ENCODE results near the gene PXDN.
"Not testable (repeated sequence)": the region's sequence is repeated elsewhere in the genome, so short reads cannot be mapped to it uniquely, and the experiment has no call there.

Gene PXDN

DNA sequence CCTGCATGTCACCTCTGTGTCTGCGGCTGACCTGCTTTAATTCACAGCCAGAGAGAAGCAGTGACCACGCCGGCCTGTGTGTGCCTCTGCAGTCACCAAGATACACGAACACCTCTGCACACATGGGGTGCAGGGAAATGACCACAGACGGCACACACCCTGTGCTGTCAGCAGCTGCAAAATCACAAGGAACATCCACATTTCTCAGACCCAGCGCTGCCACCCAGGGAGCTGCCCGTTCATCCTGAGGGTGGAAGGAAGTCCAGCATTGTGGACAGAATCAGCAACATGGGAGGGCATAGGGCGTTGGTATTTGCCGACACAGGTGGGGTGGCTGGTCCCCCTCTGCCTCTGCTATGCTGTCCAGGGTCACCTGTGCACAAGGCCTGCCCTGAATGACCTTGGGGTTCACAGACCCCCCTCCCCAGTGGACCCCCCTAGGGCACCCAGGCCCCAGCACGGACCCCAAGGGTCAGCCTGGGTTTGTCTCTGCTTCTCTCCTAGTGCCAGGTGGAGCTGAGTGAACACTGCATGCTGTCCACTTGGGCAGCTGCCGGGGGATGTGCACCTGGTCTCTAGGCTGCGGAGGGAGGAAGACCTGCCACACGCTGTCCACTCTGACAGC is 107.4 kb downstream of the PXDN start:
- FAIRE-seq (no peak), DNase-seq (ENCODE audit: low spot score) (no peak)

DNA sequence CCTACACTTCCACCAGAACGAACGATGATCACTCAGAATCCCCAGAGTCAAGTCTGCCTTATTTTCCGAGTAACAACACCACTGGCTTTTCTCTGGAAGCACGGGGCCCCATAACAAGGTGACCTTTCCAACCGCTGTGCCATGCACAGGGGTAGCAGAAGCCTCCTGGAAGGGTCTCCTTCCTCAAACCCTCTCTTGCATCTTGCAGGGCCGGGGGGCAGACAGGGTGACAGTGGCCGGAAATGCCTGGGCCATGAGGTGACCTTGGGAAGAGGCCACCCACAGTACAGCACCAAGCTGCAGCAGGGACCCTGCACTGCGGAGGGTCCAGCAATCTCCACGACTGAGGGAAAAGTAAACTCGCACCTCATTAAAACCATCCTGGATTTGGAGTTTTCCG is 108.5 kb downstream of the PXDN start:
- FAIRE-seq (no peak), DNase-seq (ENCODE audit: low spot score) (no peak)

DNA sequence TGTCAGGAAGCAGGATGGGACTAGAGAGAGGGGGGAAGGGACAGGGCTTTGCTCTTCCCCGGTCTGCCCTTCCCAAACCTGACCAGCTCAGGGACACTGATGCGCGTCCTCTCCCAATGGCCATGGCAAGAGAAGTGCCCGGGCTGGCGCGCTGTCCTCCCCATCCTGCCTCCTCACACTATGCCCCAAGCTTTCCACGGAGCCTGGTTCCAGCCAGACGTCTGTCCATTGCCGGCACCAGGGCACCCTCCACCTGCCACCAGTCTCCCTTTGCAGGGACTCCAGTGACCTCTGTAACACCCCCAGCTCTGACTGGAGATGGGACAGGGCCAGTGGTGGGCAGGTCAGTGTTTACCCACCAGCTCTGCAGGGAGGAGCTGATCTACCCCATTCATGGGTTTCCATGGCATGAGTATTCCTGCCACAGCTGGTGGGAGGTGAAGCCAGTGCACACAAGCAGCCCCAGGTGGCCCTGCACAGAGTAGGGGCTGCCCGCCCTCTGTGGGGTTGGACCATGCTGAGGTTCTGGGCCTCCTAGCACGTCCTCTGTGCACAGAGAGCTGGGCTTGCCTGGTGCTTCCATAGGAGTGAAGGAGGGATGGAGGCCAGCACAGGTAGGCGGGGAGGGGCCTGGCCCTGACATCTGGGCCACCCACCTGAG is 109.5 kb downstream of the PXDN start:
- no peak for DNase-seq (ENCODE audit: low spot score)
- FAIRE-seq = no peak

DNA sequence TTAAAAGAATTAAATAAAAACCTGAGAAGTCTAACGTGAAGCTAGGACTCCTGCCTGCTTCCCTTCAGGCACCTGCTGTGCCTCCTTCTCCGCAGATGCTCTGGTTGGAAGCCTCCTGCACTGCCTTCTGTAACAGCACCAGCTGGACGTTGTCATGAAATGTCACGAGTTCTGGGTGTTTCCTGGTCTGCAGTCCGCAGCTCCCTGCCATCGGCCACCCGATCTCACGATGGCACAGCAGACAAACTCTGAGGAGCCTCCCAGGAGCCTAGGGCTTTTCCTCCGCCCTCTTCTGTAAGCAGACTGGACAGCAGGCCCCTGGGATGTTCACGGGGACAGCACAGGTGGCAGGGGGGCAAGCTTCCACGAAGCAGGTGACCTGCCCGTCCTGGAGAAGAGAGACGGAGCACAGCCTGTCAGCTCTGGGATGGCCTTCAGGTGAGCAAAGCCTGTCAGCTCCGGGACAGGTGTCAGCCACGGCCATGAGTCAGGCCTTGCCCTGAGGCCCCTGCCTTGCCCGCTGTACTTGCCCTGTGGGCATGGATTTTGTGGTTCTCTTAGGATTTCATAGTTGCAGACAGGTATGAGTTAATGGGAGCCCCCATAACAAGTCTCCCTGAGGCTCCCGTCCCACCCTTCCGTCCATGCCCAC is 110.3 kb downstream of the PXDN start:
- no peak for FAIRE-seq
- DNase-seq (ENCODE audit: low spot score) = no peak

DNA sequence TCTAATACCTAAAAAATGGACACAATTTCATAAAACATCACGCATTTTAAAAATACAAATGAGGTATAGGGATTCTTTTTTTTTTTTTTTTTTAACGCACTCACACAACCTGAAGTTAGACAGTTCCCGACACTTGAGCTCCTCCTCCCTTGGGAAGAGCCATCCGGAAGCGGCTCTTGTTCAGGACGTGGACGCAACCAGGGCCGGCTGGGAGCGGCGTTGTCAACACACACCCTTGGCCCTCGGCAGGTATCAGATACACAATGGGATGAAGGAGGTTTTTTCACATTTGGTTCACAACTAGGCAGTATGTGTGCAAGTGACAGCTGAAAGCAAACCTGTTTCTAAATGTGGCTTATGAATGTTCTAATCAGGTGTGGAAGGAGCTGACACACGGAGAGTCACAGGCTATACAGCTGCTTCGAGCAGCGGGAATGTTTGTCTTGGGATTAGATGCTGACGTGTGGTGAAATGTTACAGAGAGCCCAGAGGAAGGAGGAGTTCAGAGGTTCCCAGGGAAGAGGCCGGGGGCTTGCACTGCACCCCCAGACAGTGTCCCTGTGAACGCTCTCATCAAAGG is 111.1 kb downstream of the PXDN start:
- DNase-seq (ENCODE audit: low spot score) = no peak
- no peak for FAIRE-seq

DNA sequence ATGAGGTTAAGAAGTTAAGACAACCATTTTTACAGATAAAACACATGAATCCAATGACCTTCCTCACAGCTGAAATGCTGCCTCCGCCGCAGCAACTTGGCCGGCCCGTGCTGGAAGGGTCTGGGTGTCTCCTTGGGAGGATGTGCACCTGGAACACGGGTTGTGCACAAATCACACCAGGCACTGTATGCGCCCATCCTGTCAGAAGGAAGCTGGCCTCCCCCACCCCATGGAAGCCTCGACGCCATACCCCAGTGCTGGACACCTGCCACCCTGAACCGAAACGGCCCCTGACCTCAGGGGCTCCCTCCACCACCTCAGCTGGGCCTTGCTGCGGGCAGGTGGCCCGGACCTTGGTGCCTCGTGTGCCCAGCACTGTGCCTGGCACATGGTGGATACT is 111.8 kb downstream of the PXDN start:
- DNase-seq (ENCODE audit: low spot score) (no peak), FAIRE-seq (no peak)

DNA sequence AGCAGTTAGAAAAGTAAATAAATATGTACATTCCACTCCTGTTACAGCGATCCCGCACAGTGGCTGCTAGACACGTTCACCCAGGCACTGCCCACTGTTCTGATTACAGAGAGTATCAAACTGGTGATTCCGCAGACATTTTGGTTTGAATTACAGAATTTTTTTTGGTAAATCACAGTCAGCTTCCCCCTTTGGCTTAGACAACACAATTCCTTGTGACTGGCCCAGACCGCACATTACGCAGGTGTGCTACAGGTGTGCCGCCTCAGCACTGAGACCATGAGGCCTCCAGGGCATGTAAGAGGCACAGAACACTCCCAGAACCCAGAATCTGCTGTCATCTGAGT is 112.3 kb downstream of the PXDN start:
- FAIRE-seq (no peak), DNase-seq (ENCODE audit: low spot score) (no peak)

DNA sequence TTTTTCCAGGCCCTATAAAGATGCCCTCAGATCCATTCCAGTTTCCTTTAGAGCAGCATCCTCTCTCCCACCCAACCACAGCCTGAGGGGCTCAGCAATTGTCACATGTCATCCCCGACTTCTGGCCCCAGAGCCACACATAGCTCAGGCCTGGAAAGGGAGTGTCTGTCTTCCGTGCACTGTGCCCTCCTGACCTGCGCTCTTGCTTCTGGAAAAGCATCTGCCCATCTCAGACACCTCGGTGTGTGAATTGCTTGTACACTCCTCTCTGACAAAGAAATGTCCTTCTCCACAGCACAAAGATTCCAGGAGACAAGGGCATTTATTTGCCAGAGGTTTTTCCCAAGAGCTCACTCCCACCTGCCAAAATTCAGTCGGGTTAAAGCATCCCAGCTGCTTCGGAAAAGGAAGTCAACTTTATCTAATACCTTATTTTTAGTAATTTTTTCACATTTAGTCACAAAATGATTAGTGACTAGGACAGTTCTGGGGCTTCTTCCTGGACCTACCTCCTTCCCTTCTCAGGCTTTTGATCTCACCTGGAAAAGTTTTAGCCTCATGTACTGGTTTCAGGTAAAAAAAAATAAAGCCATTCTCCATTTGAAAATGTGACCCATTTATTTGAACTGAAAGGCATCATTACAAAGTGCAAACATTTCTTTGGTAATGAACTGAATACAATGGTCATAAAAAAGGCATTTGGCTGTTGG is 112.9 kb downstream of the PXDN start:
- DNase-seq (ENCODE audit: low spot score) (no peak), FAIRE-seq (no peak)

DNA sequence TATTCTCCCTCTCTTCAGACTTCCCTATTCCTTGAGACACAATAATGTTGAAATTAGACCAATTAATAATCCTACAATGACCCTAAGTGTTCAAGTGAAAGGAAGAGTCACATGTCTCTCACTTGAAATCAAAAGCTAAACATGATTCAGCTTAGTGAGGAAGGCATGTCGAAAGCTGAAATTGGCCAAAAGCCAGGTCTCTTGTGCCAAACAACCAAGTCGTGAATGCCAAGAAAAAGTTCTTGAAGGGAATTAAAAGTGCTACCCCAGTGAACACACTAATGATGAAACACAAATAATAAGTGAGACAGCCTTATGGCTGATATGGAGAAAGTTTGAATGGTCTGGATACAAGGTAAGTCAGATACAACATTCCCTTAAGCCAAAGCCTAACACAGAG is 115.4 kb downstream of the PXDN start:
- FAIRE-seq = no peak
- DNase-seq (ENCODE audit: low spot score) = no peak

DNA sequence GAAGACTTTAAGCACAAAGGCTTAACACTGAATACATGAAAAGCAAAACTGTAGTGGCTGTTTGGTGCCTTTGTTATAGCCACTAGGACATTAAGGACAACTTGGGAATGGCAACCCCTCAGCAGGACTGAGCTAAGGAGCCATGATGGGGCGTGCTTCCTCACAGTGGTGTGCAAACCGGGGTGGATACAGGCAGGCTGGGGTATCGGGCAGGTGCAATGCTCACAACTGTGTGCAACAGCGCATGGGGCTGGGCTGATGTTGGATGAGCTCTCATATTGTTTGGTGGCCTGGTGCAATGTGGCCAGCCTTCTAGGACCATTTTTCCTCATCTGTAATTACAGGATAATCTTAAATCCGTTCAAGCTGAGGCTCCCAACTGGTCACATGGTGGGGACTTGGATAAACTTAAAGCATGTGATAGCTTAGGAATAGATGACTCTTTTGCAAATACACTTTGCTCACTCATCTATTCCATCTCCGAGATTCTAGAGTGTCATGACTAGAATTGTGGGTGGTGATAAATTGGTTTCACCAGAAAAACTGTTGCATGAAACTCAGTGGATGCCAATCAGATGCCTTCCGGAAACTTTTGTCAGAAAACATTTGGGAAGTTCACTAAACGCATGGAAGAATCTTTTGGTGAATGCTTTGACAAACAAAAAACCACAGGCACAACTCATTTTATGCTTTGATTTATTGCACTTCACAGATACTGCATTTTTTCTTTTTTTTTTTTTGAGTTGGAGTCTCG is 116.5 kb downstream of the PXDN start:
- no peak for DNase-seq (ENCODE audit: low spot score)
- no peak for FAIRE-seq

DNA sequence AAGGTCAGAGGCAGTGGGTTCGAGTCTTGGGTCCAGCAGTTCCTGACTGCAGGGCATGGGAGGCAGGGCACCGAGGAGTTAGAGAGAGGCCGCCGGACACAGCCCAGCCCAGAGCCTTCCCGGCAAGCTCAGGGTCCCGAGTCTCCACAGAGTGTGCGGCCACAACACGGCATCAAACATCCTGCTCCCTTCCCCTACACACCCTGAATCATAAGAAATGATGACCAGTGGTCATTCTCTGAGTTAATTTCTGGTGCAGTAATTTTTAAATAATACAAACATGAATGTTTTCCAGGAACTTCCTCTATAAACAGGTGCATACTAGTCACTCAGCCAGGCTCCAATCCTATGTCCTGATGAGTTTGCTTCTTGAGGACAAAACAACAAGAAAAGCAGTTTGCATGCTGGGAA is 118.0 kb downstream of the PXDN start:
- FAIRE-seq (no peak), DNase-seq (ENCODE audit: low spot score) (no peak)

DNA sequence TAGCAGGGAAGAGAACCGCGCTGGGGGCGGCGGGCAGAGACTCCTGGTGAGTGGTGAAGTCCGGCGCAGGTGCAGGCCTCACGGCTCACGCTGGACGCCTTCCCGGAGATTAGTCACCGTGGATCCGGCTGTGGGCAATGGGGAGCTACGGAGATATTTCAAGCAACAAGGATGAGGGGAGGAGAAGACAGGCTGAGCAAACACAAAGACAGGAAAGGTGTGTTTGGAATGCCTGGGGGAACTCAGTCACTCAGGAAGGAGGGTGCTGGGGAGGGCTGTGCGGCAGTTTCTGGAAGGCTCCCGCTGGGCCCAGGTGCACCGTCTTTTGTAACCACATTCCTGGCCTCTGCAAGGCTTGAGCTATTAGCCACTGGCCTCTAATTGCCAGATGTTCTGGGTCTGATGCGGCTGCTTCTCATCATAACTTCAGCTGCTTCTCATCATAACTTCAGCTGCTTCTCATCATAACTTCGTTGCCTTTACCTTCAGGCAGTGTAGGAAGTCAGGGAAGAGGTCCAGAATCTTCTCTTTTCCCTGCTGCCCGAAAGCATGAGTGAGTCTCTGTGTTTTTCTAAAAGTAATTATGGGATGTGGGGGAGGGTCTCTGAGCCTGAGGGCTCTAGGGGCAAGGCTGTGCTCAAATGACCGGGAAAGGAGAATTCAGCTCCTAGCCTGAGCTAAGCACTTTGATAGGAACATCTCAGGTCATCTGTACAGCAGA is 118.9 kb downstream of the PXDN start:
- DNase-seq (ENCODE audit: low spot score) (peak; percentile 79), FAIRE-seq (peak; percentile 53)

DNA sequence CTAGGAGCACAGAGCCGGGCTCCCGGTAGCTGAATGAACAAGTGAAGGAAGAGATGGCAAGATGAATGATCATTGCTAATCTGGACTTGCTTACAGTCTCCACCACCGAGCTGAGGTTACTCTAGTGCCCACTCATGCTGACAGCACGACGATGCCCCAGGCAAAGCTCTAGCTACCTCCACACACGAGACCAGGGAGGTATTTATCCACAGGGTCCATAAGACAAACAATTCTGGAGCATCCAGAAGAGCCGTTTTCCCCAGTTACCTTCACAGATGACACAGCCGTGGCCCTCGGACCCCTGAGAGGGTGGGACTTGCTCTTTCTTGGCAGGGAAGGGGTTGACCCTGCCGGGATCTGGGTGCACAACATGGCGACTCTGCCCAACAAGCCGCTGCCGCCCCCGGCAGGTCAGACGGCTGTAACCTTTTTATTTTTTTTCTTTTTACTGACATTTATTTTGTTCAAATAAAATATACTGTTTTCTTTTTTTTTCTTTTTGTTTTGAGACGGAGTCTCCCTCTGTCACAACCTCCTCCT is 120.3 kb downstream of the PXDN start:
- DNase-seq (ENCODE audit: low spot score) (no peak), FAIRE-seq (no peak)

DNA sequence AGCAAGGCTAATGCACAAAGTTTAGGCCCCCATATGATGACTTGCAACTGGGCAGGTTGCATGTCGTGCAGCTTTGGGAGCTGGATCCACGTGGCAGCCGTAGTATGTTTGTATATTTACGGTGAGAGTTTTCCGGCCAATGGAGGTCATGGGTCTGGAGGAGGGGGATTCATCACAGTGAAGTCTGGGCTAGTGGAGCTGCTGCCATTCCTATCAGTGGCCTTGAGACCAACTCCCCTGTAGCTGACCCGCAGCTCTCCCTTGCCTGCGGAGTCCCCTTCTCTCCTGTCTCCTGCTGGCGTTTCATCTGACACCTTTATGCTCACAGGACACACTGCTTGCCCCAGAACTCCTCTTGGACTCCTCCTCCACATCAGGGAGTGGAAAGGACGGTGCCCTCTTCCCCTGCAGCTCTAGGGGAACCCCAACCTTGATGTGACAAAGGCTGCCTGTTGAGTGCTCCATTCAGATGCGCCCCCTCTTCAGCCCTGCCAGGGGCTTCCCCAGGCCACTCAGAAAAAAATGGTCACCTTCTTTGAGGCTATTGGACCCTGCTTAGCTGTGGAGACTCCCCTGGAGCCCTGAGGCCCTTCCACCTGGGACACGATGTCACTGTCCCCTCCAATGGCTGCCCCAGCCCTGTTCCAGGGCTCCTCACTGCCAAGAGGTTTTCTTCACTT is 121.7 kb downstream of the PXDN start:
- no peak for DNase-seq (ENCODE audit: low spot score)
- FAIRE-seq = no peak

DNA sequence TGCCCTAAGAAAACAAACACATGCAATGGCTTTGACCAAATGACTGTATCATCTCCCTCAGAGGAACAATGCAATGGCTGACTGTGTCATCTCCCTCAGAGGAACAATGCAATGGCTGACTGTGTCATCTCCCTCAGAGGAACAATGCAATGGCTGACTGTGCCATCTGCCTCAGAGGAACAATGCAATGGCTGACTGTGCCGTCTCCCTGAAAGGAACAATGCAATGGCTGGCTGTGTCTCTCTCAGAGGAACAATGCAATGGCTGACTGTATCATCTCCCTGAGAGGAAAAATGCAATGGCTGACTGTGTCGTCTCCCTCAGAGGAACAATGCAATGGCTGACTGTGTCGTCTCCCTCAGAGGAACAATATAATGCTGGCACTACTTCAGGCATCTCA is 122.3 kb downstream of the PXDN start:
- DNase-seq (ENCODE audit: low spot score); FAIRE-seq: not testable (repeated sequence)

DNA sequence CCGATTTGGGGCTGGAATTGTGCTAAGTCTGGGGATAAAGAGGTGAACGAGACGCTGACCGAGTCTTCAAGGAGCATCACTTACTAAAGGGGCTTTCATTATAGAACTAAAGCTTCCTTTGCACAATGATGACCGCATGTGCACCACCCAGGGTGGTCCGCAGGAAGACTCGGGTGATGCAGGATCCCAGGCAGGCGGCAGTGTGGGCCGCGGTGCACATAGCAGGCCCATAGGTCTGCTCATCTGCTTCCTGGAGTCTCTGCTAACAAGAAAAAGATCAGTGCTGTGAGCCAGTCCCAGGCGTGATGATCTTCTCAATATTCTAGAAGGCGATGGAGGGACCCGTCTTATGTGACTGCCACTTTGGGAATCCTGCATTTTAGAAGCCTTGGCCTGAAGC is 122.8 kb downstream of the PXDN start:
- DNase-seq (ENCODE audit: low spot score) (no peak), FAIRE-seq (no peak)

DNA sequence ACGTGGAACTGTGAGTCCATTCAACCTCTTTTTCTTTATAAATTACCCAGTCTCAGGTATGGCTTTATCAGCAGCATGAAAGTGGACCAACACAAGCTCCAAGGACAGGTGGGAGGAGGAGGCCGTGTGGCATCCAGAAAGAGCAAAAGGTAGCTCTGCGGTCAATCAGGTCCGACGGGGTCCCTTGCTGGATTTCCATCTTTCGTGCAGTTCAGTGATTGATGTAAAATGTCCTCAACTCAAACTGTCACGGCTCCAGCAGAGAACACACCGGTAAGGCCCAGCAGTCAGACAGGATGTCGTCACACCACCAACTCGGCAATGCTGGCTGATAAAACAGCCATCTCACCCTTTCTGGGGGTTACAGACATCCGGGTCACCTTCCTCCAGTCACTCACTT is 123.3 kb downstream of the PXDN start:
- FAIRE-seq = no peak

DNA sequence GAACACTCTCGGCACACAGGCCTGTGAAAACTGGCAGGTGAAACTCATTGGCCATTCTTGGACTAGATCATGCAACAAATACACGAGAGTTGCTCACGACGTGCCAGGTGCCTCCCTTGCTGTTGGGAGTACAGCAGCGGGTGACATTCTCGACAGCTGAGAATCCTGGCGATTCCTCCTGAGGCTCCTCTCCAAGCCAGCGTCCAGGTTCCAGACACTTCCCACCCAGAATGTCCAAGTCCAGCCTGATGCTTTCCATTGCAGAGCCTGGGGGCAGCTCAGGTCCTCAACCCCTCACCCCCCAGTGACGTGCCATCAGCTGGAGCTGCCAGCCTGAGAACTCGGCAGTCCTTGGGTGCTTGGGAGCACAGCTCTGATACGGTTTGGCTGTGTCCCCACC is 124.2 kb downstream of the PXDN start:
- DNase-seq (ENCODE audit: low spot score) (no peak), FAIRE-seq (no peak)

More for the DNA sequence above, 123.3 kb downstream of the PXDN start:
- no peak for DNase-seq (ENCODE audit: low spot score)

DNA sequence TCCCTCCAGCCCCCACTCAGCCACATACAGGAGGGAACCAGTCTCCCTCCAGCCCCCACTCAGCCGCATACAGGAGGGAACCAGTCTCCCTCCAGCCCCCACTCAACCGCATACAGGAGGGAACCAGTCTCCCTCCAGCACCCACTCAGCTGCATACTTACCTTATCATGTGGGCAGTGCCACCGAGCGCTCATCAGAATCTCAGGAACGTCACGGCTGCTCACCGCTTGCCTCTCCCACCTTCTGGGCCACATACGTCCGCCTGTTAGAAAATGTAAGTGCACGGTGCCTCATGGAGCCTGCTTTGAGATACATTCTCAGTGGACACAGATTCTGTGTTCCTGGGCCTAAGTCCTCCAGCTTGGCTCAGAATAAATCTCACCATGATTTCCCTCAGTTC is 124.8 kb downstream of the PXDN start:
- FAIRE-seq (no peak), DNase-seq (ENCODE audit: low spot score) (no peak)

DNA sequence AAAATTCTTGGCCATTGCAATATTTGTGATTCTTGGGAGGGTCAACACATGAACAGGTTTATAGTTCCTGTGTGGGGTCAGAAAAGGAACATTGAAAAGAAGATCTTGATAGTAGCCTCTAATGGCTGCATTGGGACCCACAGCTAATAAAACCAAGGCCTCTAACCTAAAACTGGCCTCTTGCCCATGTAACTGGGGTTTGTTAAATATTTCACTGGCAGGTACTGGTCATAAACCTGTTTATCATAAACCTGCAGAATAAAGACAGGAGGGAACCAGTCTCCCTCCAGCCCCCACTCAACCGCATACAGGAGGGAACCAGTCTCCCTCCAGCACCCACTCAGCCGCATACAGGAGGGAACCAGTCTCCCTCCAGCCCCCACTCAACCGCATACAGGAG is 125.3 kb downstream of the PXDN start:
- FAIRE-seq (no peak), DNase-seq (ENCODE audit: low spot score) (no peak)
